22Rv1 (cell line): ENCODE measurements around the gene RIPPLY3.

ENCODE experiments used
- H3K27ac ChIP-seq: fragments of 450-650 bp; 2 replicates; pipeline ENCODE4 v1.5.1; 2017
- CTCF ChIP-seq: fragments of 450-650 bp; IDR thresholded peaks from 2 replicates; pipeline ENCODE4 v1.5.1; 2017; ENCODE audit warnings: mild to moderate bottlenecking
- ZFX ChIP-seq: fragments of 450-650 bp; IDR thresholded peaks from 2 replicates; pipeline ENCODE4 v1.6.1; 2017; ENCODE audit warnings: antibody characterized with exemption, borderline replicate concordance

RIPPLY3 gene

GRCh38 chr21:37059181-37059580 is 52.7 kb downstream of the RIPPLY3 start:
- no peak overlapping the region for H3K27ac ChIP-seq
- TF ChIP-seq ZFX (no peak), CTCF (no peak)

GRCh38 chr21:37060296-37060695 is 53.8 kb downstream of the RIPPLY3 start:
- TF ChIP-seq ZFX (no peak), CTCF (no peak)
- H3K27ac ChIP-seq: no peak overlapping the region

- no peak overlapping the region for H3K27ac ChIP-seq
- TF ChIP-seq ZFX: no peak
- no peak for TF ChIP-seq CTCF
Measured at GRCh38 chr21:37061926-37062592, 55.6 kb downstream of the RIPPLY3 start.

- no peak overlapping the region for H3K27ac ChIP-seq
Measured at GRCh38 chr21:37062593-37062935, 56.1 kb downstream of the RIPPLY3 start.

DNA sequence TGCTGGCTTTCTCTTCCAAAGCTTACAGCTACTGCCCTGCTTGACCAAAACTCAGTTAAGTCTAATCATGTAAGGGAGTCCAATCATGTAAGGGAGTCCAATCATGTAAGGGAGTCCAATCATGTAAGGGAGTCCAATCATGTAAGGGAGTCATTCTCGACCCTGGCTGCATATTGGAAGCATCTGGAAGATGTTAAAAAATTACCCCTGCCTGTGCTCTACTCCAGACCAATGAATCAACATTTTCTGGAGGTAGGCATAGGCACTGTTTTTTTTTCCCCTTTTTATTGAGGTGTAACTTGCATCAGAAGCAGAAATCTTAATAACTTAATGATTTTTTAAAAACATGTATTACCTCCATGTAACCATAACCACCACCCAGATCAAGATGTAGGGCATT is 56.9 kb downstream of the RIPPLY3 start:
- TF ChIP-seq ZFX (no peak), CTCF (no peak)
- no peak overlapping the region for H3K27ac ChIP-seq

More at GRCh38 chr21:37062593-37062935, 56.1 kb downstream of the RIPPLY3 start:
- TF ChIP-seq CTCF: no peak
- TF ChIP-seq ZFX: no peak

GRCh38 chr21:37064841-37065240 is 58.3 kb downstream of the RIPPLY3 start:
- no peak overlapping the region; the same call in 1 of the 2 replicates for H3K27ac ChIP-seq
- TF ChIP-seq ZFX (no peak), CTCF (no peak)

DNA sequence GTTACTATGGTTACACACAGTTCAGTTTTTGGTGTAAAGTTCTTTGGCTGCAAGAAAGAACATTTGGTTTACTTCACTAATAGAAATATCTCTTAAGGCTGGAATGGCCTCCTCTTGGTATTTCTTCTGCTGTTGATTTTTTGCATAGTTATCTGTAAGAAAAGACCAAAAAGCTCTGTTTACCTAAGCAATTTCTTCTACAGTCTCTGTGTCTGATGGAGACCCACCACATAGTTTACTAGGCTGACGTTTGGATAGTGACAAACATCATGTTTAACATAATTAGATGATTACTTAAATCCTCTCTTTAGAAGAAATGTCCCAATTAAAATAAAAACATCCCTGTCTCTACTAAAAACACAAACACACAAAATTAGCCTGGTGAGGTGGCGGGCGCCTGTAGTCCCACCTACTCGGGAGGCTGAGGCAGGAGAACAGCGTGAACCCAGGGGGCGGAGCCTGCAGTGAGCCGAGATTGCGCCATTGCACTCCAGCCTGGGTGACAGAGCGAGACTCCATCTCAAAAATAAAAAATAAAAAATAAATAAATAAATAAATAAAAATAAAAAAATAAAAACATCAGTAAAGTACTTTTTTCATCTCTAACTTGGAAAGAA is 59.2 kb downstream of the RIPPLY3 start:
- H3K27ac ChIP-seq: no peak overlapping the region
- no peak for TF ChIP-seq CTCF
- TF ChIP-seq ZFX: no peak
